RCC 7860 (cell line): ENCODE results near the gene CACNA1G.

Source experiments
- DNase-seq: peaks from one replicate; pipeline ENCODE4 v3.0.0-alpha.2; 2015; ENCODE audit warnings: low spot score
- FAIRE-seq: peaks from 2 replicates; lab custom pipeline; 2012; peaks lifted over from hg19 to GRCh38; lab: Jason Lieb, UNC

Gene CACNA1G

GRCh38 chr17:50564916-50565315 lies 4.4 kb downstream of the CACNA1G start:
- peak; percentile 10 for DNase-seq
- FAIRE-seq: no peak

GRCh38 chr17:50565402-50566350 lies 5.2 kb downstream of the CACNA1G start:
- peak; percentile 39 for DNase-seq
- no peak for FAIRE-seq

GRCh38 chr17:50566886-50567285 lies 6.4 kb downstream of the CACNA1G start:
- FAIRE-seq (no peak), DNase-seq (no peak)

GRCh38 chr17:50568659-50569058 lies 8.1 kb downstream of the CACNA1G start:
- no peak for DNase-seq
- FAIRE-seq: no peak

GRCh38 chr17:50569592-50569991 lies 9.1 kb downstream of the CACNA1G start:
- DNase-seq (no peak), FAIRE-seq (no peak)

- DNase-seq (no peak), FAIRE-seq (no peak)
Measured at GRCh38 chr17:50570032-50570431, 9.5 kb downstream of the CACNA1G start.

- DNase-seq: no peak
- FAIRE-seq: no peak
Measured at GRCh38 chr17:50570528-50570927, 10.0 kb downstream of the CACNA1G start.

GRCh38 chr17:50571681-50572080 lies 11.2 kb downstream of the CACNA1G start:
- FAIRE-seq (no peak), DNase-seq (no peak)

- no peak for DNase-seq
- no peak for FAIRE-seq
Measured at GRCh38 chr17:50572541-50572940, 12.0 kb downstream of the CACNA1G start.

- DNase-seq: no peak
- no peak for FAIRE-seq
Measured at GRCh38 chr17:50573866-50574611, 13.5 kb downstream of the CACNA1G start.

- FAIRE-seq (no peak), DNase-seq (no peak)
Measured at GRCh38 chr17:50575581-50576210, 15.2 kb downstream of the CACNA1G start.

- no peak for DNase-seq
- no peak for FAIRE-seq
Measured at GRCh38 chr17:50576864-50577263, 16.3 kb downstream of the CACNA1G start.

- DNase-seq (no peak), FAIRE-seq (no peak)
Measured at GRCh38 chr17:50577451-50577954, 17.0 kb downstream of the CACNA1G start.

- DNase-seq: no peak
- FAIRE-seq: no peak
Measured at GRCh38 chr17:50578173-50578572, 17.7 kb downstream of the CACNA1G start.

- DNase-seq (no peak), FAIRE-seq (no peak)
Measured at GRCh38 chr17:50579399-50579798, 18.9 kb downstream of the CACNA1G start.

- FAIRE-seq (no peak), DNase-seq (no peak)
Measured at GRCh38 chr17:50580646-50581045, 20.1 kb downstream of the CACNA1G start.

- DNase-seq (no peak), FAIRE-seq (no peak)
Measured at GRCh38 chr17:50581316-50581715, 20.8 kb downstream of the CACNA1G start.

GRCh38 chr17:50582741-50583140 lies 22.2 kb downstream of the CACNA1G start:
- DNase-seq (no peak), FAIRE-seq (no peak)

GRCh38 chr17:50583641-50584040 lies 23.1 kb downstream of the CACNA1G start:
- no peak for DNase-seq
- no peak for FAIRE-seq

GRCh38 chr17:50584116-50584515 lies 23.6 kb downstream of the CACNA1G start:
- FAIRE-seq (no peak), DNase-seq (no peak)

- FAIRE-seq (no peak), DNase-seq (no peak)
Measured at GRCh38 chr17:50584749-50585148, 24.2 kb downstream of the CACNA1G start.
